SU-DHL-6 (cell line): ENCODE measurements around the gene SP2.

ENCODE experiments used
- CTCF ChIP-seq: fragments of 200-600 bp; sonication (generic); IDR thresholded peaks from one replicate; pipeline ENCODE4 v1.5.1; 2017; ENCODE audit warnings: antibody characterized with exemption, mild to moderate bottlenecking, low read length, moderate library complexity; ENCODE audit not compliant: insufficient read depth, poor library complexity, severe bottlenecking
- EZH2phosphoT487 ChIP-seq: fragments of 200-600 bp; sonication (generic), shearing (Covaris generic); conservative IDR thresholded peaks from 2 replicates; pipeline ENCODE4 v1.6.1; 2018; ENCODE audit warnings: mild to moderate bottlenecking, antibody characterized with exemption, low read length, moderate library complexity, mixed read lengths

- TF ChIP-seq CTCF (no peak), EZH2phosphoT487 (no peak)
These were observed 17.0 kb downstream of the SP2 start for GRCh38 chr17:47913050-47913449.
